ENCODE results near the gene ZBTB49.
A peak's percentile ranks its signal among the peaks of the same experiment; 100 is the strongest.
"Not testable (repeated sequence)": the region's sequence is repeated elsewhere in the genome, so short reads cannot be mapped to it uniquely, and the experiment has no call there.

The ZBTB49 gene

DNA sequence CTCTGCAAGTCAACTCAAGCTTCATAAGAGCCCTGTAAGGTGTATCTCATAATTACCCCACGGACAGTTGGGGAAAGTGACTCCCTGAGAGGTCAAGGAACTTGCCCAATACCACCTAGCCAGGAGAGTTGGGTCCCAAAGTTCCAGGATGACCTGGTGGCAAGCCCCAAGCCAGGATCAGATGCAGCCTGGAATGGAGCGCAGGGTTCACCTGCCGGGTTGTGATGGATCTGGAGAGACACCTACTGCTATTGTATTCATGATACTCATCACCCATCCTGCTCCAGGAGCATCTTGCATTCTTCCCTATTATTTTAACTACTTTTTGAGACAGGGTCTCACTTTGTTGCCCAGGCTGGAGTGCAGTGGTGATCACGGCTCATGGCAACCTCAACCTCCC is 36.1 kb downstream of the ZBTB49 start:
- no peak for DNase-seq (ENCODE audit: low read depth, low spot score)

DNA sequence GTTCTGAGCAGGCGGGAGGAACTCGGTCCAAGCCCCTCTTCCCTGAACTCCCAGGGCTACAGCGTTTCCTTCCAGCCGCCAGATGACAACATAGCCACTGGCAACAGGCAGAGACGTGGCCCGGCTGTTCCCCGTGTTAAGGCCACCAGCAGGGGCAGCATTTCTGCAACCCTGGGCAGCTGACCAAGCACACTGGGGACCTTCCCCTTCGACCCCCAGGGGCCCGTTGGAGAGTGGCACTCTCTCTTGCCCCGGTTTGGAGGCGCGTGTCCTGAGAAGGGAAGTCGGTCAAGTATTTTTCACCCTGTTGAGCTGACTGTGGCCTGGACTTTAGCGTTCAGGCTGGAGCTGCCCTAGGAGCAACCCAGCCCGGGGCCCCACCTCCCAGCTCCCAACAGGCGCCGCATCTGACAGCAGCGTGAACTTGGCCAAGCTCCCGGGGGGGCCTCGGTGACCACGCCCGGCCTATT is 37.6 kb downstream of the ZBTB49 start:
- DNase-seq (ENCODE audit: low read depth, low spot score) = no peak

DNA sequence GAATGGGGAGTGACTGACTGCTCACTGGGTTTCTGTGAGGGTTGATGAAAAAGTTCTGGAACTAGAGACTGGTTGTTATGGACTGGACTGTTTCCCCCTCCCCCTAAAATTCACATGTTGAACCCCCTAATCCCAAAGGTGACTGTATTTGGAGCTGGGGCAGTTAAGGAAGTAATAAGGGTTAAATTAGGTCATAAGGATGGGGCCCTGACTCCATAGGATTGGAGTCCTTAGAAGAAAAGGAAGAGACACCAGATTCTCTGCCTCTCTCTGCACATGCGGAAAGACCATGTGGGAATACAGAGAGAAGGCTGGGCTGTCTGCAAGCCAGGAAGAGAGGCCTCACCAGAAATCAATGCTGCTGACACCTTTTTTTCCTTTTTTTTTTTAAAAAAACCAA is 38.2 kb downstream of the ZBTB49 start:
- no peak for DNase-seq (ENCODE audit: low read depth, low spot score)

DNA sequence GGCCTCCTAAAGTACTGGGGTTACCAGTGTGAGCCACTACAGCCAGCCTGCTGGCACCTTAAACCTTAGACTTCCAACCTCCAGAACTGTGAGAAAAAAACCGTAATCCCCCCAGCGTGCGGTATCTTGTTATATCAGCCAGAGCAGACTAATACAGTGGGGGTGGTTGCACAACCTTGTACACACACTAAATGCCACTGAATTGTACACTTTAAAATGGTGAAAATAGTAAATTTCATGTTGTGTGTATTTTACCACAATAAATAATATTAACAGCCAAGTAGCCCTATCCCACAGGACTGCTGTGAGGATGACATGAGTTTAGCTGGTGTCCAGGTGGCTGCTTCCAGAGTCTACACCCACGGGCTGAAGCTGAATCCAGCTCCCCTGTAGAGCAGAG is 38.8 kb downstream of the ZBTB49 start:
- no peak for DNase-seq (ENCODE audit: low read depth, low spot score)

DNA sequence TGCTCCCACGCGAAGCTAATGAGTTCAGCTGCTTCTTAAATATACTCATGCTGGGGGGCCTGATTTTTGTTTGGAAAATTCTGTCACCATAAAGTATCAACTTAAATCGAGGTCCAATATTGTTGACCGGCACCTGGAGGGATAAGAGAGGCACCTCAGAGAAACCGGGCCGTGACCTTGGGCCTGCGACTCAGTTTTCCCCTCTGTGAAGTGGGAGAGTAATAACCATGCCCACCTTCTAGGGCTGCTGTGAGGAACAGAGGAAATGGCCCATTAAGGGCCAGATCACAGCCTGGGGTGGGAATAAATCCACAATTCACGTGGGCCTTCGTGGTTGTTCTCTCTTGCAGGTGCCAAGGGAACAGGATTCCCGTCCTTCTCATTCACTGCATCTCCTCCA is 39.4 kb downstream of the ZBTB49 start:
- no peak for DNase-seq (ENCODE audit: low read depth, low spot score)

DNA sequence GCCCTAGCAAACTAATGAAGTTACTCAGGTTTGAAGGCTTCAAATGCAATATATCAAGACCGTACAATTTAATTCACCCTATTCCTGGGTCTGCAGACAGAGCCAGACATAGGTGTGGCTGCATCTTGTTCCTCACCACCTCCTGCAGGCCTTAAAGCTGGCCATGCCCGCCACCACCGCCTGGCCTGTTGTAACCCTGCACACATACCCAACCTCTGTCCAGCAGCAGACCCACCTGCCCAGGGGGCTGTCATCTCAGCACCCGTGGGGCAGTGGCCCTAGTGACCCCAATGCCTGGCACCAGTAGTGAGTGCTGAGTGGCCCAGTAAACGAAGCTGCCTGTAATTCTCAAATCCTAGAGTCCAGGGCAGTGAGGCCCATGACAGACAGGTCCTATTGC is 40.7 kb downstream of the ZBTB49 start:
- no peak for DNase-seq (ENCODE audit: low read depth, low spot score)

DNA sequence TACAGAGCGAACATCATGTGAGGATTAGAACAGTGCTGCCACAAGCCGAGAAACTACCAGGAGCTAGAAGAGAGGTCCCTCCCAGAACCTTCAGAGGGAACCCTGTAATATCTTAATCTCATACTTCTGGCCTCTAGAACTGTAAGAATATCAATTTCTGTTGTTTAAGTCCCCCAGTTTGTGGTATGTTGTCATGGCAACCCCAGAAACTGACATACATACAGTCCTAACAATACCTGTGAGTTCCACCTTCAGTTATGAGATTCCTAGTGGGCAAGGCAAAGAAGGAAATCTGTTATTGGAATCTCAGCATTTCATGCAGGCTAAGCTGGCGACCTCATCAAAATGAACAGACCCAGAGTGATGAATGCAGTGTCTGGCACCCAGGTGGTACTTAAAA is 42.5 kb downstream of the ZBTB49 start:
- DNase-seq (ENCODE audit: low read depth, low spot score) = no peak

DNA sequence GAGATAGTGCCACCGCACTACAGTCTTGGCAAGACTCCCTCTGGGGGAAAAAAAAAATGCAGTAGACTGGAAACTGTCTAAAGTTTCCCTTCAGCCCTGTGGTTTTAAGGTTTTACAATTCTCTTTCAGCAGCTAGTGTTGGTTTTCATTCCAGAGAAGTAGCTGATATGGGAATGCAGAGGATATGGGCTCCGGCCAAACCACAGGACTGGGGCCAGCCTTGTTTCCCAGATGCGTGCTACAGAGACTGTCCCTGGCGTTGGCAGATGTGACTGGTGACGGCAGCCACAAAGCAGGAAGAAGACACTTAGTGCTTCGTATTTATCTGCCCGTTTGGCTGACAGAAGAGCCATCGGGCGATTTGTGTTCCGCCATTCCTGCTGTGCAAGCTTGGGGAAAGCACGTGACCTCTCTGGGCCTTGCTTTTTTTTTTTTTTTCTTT is 43.2 kb downstream of the ZBTB49 start:
- no peak for DNase-seq (ENCODE audit: low read depth, low spot score)

DNA sequence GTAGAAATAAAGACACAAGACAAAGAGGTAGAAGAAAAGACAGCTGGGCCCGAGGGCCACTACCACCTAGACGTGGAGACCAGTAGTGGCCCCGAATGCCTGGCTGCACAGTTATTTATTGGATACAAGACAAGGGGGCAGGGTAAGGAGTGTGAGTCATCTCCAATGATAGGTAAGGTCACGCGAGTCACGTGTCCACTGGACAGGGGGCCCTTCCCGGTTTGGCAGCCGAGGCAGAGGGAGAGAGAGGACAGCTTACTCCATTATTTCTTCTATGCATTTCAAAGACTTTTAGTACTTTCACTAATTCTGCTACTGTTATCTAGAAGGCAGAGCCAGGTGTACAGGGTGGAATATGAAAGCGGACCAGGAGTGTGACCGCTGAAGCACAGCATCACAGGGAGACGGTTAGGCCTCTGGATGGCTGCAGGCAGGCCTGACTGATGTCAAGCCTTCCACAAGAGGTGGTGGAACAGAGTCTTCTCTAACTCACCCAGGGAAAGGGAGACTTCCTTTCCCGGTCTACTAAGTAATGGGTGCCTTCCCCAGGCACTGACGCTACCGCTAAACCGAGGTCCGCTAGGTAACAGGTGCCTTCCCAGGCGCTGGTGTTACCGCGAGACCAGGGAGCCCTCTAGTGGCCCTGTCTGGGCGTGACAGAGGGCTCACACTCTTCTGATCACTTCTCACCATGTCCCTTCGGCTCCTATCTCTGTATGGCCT is 44.9 kb downstream of the ZBTB49 start:
- peak; percentile 15 for DNase-seq (ENCODE audit: low read depth, low spot score)

DNA sequence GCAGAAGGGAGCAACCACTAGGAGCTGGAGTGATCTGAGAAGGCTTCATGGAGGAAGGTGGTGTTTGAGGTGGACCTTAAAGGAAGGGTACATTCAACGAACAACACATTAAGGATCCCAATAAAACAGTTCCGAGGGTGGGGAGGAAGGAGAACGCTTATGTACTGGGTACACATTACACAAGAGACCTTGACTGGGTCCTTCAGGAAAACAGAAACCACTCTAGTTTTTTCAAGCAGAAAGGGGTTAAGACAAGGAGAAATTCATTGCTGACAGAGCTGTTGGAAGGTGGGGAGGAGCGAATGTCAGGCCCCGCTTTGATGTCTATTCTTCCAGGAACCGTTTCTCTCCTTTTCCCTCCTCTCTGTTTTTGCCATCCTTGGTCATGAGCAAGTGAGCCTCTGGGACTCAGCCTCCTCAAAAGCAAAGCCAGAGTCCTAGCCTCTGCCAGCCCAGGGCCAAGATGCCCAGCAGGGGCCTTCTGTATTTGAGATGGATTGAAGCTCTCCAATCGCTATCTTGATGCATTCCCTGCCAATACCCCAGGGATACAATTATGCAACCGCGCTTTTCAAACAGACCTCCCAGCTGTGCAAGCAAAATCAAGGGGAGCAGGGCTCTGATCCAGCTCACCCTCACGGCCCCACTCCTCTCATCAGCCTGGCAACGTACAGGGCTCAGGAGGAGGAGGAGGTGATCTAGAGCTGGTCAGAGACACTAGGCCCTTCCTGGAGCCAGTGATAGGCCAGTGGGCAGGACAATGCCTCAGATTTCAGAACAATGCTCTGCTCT is 48.4 kb downstream of the ZBTB49 start:
- no peak for DNase-seq (ENCODE audit: low read depth, low spot score)

DNA sequence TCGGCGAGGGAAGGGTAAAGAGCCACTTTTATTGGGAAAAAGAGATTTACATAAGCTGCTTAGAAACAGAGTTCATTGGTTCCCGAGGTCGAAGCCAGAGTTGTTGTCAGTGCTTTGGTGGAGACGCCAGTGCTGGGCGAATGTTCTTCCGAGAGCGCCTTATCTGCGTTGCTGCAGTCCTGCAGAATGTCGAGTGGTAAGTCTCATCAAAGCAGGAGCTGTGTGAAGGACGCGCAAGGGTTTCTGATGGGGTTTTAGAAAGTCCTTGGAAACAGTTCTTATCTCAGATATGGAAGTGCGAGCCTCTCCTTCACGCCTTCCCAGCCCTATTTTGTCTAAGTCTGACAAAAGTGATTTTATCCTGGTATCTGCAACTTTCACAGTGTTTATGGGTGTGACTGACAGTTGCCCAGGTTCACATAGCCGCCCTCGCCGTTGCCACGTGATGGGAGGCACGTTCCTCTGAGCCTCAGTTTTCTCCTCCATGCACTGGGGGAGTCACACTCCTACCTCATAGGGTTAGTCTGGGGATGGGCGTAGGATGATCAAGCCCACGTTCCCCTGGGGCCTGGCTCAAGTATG is 49.5 kb downstream of the ZBTB49 start:
- DNase-seq (ENCODE audit: low read depth, low spot score) = no peak

DNA sequence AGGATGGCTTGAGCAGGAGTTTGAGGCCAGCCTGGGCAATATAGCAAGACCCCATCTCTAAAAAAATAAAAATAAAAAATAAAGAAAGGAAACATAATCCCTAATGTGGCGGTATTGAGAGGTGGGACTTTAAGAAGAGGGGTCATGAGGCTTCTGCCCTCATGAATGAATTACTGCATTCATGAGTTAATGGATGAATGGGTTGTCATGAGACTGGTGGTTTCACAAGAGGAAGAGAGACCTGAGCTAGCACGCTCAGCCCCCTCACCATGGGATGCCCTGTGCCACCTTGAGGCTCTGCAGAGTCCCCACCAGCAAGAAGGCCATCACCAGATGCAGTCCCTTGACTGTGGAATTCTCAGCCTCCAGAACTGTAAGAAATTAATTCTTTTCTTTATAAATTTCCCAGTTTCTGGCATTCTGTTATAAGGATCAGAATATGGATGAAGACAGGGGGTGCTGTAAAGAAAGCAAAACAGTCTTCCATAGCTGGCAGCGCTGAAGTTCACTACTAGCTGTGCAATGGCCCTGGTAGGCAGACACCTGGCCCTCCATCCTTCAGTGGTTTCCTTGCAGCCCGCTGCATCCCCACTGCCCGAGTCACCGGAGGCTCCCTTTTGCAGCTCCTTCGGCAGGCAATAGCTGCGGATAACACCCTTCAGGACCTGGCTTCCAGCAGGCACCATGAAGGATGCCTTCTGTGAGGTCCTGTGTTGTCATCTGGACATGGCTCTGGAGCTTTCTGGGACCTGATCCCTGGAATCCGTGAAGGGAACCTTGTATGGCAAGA is 52.0 kb downstream of the ZBTB49 start:
- DNase-seq (ENCODE audit: low read depth, low spot score) = no peak

DNA sequence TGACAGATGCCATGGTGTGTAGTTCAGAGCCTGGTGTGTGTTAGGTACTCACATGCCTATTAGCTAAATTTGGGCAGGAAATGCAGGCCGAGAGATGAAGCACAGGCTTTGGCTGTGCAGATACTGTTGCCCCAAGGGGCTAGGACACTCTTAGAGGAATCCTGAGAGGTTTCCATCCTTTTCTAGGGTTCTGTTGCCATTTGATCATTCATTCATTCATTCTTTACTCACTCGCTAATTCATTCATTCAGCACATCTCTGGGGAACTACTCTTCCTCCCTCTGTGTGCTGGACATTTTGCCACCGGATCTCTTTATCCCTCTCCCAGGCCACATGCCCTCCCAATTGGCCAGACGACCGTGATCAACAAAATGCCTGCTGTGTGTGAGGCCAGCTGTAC is 53.0 kb downstream of the ZBTB49 start:
- no peak for DNase-seq (ENCODE audit: low read depth, low spot score)

DNA sequence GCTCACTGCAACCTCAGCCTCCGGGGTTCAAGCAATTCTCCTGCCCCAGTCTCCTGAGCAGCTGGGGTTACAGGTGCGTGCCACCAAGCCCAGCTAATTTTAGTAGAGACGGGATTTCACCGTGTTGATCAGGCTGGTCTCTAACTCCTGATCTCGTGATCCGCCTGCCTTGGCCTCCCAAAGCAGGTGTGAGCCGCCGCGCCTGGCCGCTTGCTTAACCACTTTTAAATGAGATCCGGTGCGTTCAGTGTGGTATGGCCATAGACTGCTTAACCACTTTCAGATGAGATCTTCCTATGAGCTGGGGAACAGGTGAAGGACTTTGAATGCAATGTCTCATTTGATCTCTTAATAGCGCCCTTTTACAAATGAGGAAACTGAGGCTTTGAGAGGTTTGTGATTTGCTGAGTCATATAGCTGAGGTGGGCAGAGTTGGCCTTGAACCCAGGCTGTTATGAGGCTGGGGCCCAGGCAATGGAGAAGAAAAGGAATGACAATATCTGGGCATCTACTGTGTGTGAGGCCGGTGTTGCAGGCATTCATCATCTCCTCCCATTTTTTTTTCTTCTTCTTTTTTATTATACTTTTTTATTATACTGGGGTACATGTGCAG is 55.0 kb downstream of the ZBTB49 start:
- DNase-seq (ENCODE audit: low read depth, low spot score) = no peak

DNA sequence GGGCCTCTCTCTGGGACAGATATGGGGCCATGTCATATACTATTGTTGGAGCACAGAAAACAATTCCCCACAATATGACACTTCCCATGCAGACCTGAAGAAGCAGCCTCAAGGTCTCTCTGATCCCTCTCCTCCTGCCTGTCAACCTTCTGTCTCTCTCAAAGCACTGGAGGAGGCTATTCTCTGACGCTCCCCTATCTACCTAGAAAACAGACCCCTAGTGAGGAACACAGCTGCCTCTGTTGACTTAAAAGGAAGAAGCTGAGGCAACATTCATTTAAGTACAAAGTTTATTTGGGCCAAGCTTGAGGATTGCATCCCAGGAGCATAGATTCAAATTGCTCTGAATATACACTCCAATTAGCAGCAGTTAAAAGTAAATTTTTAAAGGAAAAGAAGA is 57.5 kb downstream of the ZBTB49 start:
- DNase-seq (ENCODE audit: low read depth, low spot score) = no peak

DNA sequence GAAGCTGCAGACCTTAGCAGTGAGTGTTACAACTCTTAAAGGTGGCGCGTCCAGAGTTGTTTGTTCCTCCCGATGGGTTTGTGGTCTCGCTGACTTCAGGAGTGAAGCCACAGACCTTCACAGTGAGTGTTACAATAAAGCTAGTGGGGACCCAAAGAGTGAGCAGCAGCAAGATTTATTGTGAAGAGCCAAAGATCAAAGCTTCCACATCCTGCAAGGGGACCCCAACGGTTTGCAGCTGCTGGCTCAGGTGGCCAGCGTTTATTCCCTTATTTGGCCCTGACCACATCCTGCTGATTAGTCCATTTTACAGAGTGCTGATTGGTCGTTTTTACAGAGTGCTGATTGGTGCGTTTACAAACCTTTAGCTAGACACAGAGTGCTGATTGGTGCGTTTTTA is 58.5 kb downstream of the ZBTB49 start:
- DNase-seq (ENCODE audit: low read depth, low spot score) = not testable (repeated sequence)

DNA sequence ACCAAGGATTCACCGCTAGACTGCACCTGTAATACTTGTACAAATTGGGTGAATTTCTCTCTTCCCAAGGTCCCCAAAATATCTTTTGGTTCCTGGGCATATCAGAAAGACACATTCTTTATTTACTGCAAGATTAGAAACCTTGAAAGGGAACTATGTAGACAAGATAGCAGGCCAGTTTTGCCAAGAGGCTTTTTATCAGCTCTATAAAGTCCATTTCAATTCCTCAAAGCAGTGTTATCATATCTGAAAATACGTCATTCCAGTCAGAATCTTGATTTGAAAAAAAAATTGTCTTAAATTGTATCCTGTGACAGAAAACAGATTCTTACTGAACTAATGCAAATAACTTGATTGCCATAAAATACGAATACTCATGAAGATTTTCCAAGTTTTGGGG is 59.8 kb downstream of the ZBTB49 start:
- DNase-seq (ENCODE audit: low read depth, low spot score) = no peak

DNA sequence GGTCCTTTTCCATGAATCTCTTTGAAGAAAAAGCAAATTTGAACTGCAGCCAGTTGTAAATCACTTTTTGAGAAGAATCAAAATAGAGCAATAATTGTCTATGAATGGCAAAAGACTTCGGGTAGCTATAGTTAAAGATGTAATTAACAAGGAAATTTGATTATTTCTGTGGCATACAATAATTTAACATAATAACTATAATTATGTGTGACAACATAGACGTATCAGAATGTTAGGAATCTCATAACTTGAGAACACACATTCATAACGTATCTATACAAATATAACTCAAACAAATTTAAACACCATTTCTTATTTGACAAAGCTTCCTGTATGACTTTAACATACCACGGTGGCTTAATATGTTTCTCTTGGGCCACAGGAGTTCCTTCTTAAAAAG is 60.9 kb downstream of the ZBTB49 start:
- no peak for DNase-seq (ENCODE audit: low read depth, low spot score)

DNA sequence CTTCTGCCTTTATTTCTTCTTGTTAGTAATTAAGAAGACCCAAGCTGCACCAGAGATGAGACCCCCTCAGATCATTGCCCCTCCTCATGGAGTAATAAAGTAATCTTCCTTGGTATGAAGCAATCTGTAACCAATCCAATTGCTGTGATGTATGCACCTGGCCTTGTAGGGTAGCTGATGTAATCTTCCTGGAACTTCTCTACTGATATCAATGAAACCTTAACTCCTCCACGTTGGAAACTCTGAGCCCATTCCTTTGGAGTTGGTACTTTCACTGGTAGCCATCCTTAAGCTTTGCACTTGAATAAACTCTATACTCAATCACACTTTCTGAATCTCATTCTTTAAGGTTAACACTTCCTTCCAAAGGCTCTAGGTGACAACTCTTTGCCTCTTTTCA is 65.3 kb downstream of the ZBTB49 start:
- no peak for DNase-seq (ENCODE audit: low read depth, low spot score)

DNA sequence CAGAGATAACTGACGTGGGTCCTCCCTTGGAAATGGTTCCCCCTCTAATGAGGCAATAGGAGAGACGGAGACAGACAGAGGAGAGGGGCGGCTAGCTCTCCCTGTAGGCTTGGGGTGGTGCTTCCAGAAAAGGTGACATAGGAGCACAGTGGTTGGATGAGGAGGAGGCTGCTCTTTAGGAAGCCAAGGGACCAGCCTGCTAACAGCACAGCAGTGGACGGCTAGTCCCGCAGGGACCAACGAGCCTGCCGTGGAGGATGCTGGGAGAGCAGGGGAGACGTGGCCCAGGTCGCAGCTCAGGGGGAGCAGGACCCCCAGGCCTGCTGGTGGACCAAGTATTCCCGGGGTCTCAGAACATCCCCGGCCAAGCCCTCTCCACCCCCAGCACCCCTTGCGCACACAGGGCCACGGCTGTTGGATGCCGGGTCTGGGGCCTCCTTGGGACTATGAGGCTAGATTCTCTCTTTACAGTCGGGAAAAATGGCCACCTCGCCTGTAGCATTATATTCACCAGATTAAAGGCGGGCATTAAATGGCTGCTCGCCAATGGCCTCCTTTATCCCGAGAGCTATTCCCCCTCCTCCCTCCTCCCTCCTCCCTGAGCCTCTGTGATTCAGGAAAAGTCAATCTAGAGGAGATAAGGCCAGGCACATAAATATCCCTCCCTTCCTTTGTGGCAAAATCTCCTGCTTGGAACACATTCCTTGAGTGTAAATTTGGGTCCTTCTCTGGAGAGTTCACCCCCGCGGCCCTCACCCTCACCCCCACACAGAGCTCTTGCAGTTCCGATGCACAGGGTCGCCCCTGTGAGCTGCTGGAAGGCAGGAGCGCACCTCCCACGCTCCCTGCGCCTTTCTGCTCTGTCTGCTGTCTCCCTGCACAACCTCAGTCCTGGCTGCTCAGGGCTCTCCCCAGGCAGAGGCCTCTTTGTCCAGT is 66.3 kb downstream of the ZBTB49 start:
- no peak for DNase-seq (ENCODE audit: low read depth, low spot score)
